AG04450 (cell line): ENCODE measurements around the gene ATN1. TPM values are rescaled to one million over a fixed set of nuclear protein-coding genes. Genes with fewer than 3 reads are reported as not detected.

Experiments used
- CTCF ChIA-PET: fragments of 300-600, 350-600 bp; formaldehyde crosslinking; extraction: SDS; loops from one replicate; lab custom pipeline; 2022; ENCODE audit warnings: antibody characterized with exemption, inconsistent platforms; lab: Charles Lee
- POLR2A ChIA-PET: fragments of 350-600 bp; formaldehyde crosslinking; extraction: SDS; loops from one replicate; lab custom pipeline; 2021; ENCODE audit warnings: antibody characterized with exemption, inconsistent platforms; lab: Yijun Ruan, JAX
- DNase-seq: peaks from one replicate; pipeline ENCODE4 v3.0.0-alpha.2; 2011; ENCODE audit warnings: low read depth, low spot score
- H3K27ac ChIP-seq: one replicate; pipeline ENCODE4 v1.5.1; 2012; ENCODE audit warnings: low read depth, low read length, control low read depth
- H3K27me3 ChIP-seq: one replicate; pipeline ENCODE4 v1.6.0; 2012; ENCODE audit warnings: low read length; ENCODE audit not compliant: control insufficient read depth, insufficient read depth
- H3K4me3 ChIP-seq: 2 replicates; pipeline ENCODE4 v1.5.1; 2011; ENCODE audit warnings: mild to moderate bottlenecking, low read depth, low read length, control low read depth
- H3K9me3 ChIP-seq: 2 replicates; pipeline ENCODE4 v1.5.1; 2012; ENCODE audit warnings: low read length; ENCODE audit not compliant: control insufficient read depth, insufficient read depth
- polyA plus RNA-seq: library from polyadenylated mRNA; depleted of rRNA; stranded (reverse); fragments of >200 nt; gene quantifications from 2 replicates; pipeline ENCODE4 v1.2.3, GENCODE V29; 2011
- TF ChIP-seq, protein P1 (sequence below): IDR thresholded peaks from 2 replicates; pipeline ENCODE4 v1.5.1; 2011; ENCODE audit warnings: low read depth, low read length, control low read depth, inconsistent platforms

ATN1 gene
- polyA plus RNA-seq, 1 experiment: 11.2 TPM

DNA sequence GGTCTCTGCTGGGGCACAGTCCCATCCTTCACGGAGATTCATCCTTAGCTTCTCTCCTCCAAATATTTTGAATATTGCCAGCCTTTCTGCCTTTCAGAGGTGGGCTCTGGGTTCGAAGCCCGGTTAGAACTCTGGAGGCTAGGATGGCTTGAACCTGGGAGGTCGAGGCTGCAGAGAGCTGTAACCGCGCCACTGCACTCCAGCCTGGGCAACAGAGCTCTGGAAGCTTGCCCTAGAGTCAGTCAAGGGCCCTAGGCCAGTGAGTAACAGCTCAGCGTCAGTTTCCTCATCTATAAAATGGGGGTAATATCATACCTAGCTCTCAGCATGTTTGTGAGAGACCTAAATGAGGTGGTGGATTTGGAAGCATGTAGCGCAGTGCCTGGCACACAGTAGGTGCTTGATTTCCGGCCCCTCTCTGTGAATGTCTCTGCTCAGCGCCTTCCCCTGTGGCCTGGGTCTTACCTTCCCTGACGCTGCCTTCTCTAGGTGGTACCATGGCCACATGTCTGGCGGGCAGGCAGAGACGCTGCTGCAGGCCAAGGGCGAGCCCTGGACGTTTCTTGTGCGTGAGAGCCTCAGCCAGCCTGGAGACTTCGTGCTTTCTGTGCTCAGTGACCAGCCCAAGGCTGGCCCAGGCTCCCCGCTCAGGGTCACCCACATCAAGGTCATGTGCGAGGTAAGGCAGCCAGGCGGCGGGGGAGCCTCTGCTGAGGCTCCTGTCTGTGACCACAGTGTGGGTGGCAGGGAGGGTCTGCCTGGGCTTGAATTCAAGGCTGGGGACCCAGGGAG lies 26.8 kb downstream of the ATN1 start:
- ChIA-PET POLR2A (no interaction called here), CTCF (interaction anchor here (0.9 to 1.1 kb wide), 2 partner anchors 10 to 159 kb away, joined by 3 to 4 read pairs; no protein-coding TSS in a partner anchor)
- DNase-seq: no peak
- Histone ChIP-seq H3K27ac (no peak overlapping the region), H3K4me3 (no peak overlapping the region), H3K27me3 (no peaks in the 10 kb centered on the region), H3K9me3 (no peaks in the 10 kb centered on the region)
- TF ChIP-seq, protein P1, sequence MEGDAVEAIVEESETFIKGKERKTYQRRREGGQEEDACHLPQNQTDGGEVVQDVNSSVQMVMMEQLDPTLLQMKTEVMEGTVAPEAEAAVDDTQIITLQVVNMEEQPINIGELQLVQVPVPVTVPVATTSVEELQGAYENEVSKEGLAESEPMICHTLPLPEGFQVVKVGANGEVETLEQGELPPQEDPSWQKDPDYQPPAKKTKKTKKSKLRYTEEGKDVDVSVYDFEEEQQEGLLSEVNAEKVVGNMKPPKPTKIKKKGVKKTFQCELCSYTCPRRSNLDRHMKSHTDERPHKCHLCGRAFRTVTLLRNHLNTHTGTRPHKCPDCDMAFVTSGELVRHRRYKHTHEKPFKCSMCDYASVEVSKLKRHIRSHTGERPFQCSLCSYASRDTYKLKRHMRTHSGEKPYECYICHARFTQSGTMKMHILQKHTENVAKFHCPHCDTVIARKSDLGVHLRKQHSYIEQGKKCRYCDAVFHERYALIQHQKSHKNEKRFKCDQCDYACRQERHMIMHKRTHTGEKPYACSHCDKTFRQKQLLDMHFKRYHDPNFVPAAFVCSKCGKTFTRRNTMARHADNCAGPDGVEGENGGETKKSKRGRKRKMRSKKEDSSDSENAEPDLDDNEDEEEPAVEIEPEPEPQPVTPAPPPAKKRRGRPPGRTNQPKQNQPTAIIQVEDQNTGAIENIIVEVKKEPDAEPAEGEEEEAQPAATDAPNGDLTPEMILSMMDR: no peak

DNA sequence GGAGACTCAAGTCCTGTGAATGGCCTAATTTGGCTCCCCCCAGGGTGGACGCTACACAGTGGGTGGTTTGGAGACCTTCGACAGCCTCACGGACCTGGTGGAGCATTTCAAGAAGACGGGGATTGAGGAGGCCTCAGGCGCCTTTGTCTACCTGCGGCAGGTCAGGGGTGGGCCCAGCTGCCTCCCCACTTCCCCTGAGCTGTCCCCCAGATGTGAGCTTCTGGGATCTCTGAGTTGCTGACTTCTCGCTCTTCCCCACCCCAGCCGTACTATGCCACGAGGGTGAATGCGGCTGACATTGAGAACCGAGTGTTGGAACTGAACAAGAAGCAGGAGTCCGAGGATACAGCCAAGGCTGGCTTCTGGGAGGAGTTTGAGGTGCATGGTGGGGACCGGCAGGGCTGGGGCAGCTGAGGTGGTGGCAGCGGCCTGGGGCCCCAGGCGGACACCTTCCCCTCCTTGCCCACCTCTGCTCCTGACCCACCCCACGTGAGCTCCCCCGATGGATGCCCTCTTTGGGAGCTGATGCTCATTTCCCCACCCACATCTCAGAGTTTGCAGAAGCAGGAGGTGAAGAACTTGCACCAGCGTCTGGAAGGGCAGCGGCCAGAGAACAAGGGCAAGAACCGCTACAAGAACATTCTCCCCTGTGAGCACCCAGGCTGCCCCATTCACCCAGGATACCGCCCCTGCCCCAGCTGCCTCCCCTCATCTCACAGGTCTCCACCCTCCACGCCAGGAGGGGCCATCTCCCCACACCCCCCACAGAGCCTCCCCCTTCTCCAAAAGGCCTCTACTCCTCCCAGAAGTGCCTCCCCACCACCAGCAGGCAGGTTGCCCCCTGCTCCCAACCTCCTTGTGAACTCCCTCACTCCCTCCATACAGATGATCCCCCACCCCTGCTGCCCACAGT lies 27.6 kb downstream of the ATN1 start:
- TF ChIP-seq, protein P1: no peak
- no peak for DNase-seq
- Histone ChIP-seq H3K9me3 (no peaks in the 10 kb centered on the region), H3K4me3 (no peak overlapping the region), H3K27me3 (no peaks in the 10 kb centered on the region), H3K27ac (no peak overlapping the region)
- CTCF ChIA-PET: interaction anchor here (1.7 kb wide), 1 partner anchor 9 kb away, joined by 5 read pairs; no protein-coding TSS in a partner anchor
- POLR2A ChIA-PET: no interaction called here

DNA sequence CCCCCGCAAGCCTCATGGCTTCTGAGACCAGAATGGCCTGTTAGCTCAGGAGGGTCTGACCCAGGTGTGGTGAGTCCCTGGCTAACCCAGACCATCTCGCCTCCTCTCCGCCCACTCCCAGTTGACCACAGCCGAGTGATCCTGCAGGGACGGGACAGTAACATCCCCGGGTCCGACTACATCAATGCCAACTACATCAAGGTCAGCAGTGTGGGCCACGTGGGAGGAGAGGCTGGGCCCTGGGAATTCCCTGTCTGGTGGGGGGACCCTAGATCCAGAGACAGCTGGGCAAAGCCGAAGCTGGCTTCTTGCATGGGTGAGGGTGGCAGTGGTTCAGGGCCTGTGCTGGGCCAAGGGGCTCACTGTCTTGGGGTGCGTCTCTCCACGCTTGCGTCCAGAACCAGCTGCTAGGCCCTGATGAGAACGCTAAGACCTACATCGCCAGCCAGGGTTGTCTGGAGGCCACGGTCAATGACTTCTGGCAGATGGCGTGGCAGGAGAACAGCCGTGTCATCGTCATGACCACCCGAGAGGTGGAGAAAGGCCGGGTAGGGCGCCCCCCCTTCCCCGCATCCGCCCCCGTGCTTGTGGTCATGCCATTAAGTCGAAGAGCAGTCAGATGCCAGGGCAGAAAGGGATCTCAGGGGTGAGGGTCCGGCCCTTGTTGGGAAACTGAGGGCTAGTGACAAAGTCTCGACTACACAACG lies 28.4 kb downstream of the ATN1 start:
- H3K27ac ChIP-seq: no peak overlapping the region
- H3K4me3 ChIP-seq: no peak overlapping the region
- no peaks in the 10 kb centered on the region for H3K9me3 ChIP-seq
- CTCF ChIA-PET: interaction anchor here (1.7 kb wide), 1 partner anchor 9 kb away, joined by 5 read pairs; no protein-coding TSS in a partner anchor
- POLR2A ChIA-PET: no interaction called here
- DNase-seq: no peak
- no peaks in the 10 kb centered on the region for H3K27me3 ChIP-seq
- TF ChIP-seq, protein P1: no peak

DNA sequence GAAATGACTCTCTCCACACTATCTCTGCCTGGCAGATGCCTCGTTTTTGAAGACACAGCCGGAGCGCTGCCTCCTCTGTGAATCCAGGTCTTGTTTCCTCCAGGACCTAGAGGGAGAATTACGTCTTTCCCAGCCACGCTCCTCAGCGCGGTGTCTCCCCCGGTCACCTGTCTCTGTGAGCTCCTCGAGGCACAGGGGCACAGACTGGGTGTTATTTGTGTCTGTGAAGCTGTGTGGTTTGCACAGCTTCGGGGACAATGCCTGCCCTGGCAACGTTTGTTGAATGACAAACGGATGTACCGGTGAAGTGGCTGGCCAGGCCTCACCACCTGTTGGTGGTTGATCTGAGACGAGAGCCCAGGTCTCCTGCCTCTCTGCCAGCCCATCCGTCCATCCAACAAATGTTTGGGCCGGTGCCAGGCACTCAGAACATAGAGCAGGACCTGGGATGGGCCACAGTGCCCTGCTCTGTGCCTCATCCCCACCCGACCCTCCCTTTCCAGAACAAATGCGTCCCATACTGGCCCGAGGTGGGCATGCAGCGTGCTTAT lies 29.5 kb downstream of the ATN1 start:
- H3K4me3 ChIP-seq: no peak overlapping the region
- H3K27me3 ChIP-seq: no peaks in the 10 kb centered on the region
- no peaks in the 10 kb centered on the region for H3K9me3 ChIP-seq
- POLR2A ChIA-PET: no interaction called here
- no peak overlapping the region for H3K27ac ChIP-seq
- DNase-seq: no peak
- TF ChIP-seq, protein P1: no peak
- CTCF ChIA-PET: no interaction called here
